Epithelial cell of proximal tubule (primary cell): ENCODE measurements around the gene BCAN. TPM values are rescaled to one million over a fixed set of nuclear protein-coding genes. Genes with fewer than 3 reads are reported as not detected.

ENCODE experiments used
- DNase-seq: peaks from one replicate; pipeline ENCODE4 v3.0.0-alpha.2; 2011; ENCODE audit warnings: low read depth
- H3K4me3 ChIP-seq: 2 replicates; pipeline ENCODE4 v1.5.1; 2011; ENCODE audit warnings: low read depth, mild to moderate bottlenecking, low read length
- CTCF ChIP-seq: conservative IDR thresholded peaks from 2 replicates; pipeline ENCODE4 v1.5.1; 2012; ENCODE audit warnings: low read depth, mild to moderate bottlenecking, low read length
- total RNA-seq: library from RNA; depleted of rRNA; stranded (reverse); fragments of >200 nt; gene quantifications from 2 replicates; pipeline ENCODE4 v1.2.3, GENCODE V29; 2015

Gene BCAN
- total RNA-seq, 1 donor from 2014 or later, result not detected

DNA sequence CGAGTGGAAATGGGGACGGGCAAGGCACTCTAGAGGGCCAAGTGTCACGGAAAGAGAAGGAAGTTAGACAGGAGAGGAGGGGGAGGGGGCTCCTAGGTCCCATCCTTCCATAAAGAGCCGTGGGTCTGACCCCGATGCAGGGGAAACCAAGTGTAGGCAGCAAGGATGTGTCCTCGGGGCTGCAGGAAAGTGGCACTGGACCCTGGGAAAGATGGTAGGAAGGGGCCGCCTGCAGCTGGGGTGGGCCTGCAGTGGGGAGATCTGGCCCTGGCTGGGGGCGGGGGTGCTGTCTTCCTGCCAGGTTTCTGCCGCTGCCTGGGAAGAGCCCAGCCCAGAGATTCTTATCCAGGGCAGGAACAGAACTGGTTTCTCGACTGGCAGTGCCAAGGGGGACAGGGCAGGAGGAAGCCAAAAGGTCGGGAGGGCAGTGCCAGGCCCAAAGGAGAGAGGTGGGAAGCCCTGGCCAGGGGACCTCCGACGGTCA, 50.6 kb downstream of the BCAN start:
- DNase-seq, result no peak
- H3K4me3 ChIP-seq, result no peak overlapping the region
- no peak for TF ChIP-seq CTCF

DNA sequence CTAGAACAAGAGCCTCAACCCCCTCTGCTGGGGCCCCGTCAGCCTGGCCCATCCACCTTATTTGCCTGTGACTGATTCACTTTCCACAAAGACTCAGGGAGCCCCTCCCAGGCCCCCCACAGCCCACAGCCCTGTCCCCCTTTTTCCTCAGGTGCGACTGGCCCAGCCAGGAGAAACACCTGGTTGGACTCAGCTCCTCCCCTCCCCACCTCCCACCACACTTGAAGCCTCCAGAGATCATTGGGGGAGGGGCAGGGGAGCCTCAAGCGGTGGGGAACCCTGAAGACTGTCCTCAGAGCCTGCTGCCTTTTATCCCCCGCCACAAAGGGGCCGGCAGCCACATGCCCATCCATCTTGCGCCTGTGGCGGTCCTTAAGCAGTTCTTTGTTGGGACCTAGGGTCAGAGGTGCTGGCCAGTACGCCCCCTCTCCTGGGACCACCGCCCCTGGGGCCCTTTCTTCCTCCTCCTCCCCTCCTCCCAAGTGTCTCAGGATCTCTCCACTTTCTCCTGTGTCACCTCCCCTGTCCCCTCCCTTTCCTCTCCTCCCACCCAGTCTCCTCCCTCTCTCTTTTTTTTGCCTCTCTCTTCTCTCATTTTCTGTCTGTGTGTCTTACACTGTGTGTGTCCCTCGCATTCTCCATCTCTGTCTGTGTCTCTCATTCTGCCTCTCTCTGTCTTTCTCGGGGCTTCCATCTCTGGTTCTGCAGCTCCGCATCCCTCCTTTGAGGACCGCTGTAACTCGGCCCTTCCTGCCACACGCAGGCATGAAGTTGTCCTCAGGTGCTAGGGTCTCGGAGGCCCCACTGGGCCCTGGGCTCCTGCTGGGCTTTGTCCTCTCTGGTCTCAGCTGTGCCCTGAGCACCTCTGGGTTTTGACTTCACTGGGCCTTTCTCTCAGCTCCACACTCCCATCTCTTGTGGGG, 51.3 kb downstream of the BCAN start:
- no peak for TF ChIP-seq CTCF
- DNase-seq, result no peak
- H3K4me3 ChIP-seq, result no peak overlapping the region

GRCh38 chr1:156693848-156694689, 52.2 kb downstream of the BCAN start:
- no peak overlapping the region for H3K4me3 ChIP-seq
- TF ChIP-seq CTCF, result no peak
- DNase-seq, result no peak

DNA sequence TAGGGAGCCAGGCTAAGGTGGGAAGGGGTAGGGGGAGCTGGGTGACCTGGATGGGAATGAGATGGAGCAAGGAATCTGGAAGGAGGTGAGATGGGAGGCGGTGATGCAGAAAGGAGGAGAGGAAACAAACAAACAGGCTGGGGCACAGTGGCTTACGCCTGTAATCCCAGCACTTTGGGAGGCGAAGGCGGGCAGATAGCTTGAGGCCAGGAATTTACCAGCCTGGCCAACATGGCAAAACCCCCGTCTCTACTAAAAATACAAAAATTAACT, 52.7 kb downstream of the BCAN start:
- TF ChIP-seq CTCF, result no peak
- DNase-seq, result no peak
- no peak overlapping the region for H3K4me3 ChIP-seq

GRCh38 chr1:156696755-156697154, 54.8 kb downstream of the BCAN start:
- TF ChIP-seq CTCF, result no peak
- DNase-seq, result no peak
- no peak overlapping the region for H3K4me3 ChIP-seq

GRCh38 chr1:156697481-156697880, 55.6 kb downstream of the BCAN start:
- H3K4me3 ChIP-seq, result no peak overlapping the region
- no peak for TF ChIP-seq CTCF
- no peak for DNase-seq
